Measurements from ENCODE around the gene PDE7B. TPM values are rescaled to one million over a fixed set of nuclear protein-coding genes. Genes with fewer than 3 reads are reported as not detected.

Gene PDE7B
- total RNA-seq, 1 donor: 25.3 TPM

GRCh38 chr6:136117081-136117480 lies 265.6 kb downstream of the PDE7B start:
- peak overlapping the region; percentile 26 for H3K4me2 ChIP-seq (ENCODE audit: insufficient read depth, low read length)
- H3K4me3 ChIP-seq (ENCODE audit: insufficient read depth, low read length): no peak overlapping the region
- H3K79me2 ChIP-seq (ENCODE audit: insufficient read depth, low read length): peaks cover 36% of the 10 kb centered on the region
- no peaks in the 10 kb centered on the region for H4K20me1 ChIP-seq (ENCODE audit: insufficient read depth, low read length)
- H3K36me3 ChIP-seq (ENCODE audit: insufficient read depth, low read length): no peaks in the 10 kb centered on the region
- DNase-seq (ENCODE audit: insufficient read length, low spot score, missing footprints): peak; percentile 54
- peaks cover 25% of the 10 kb centered on the region for H3K4me1 ChIP-seq (ENCODE audit: insufficient read depth, low read length)
- H2AFZ ChIP-seq (ENCODE audit: low read length): no peak overlapping the region
- TF ChIP-seq, protein P1, sequence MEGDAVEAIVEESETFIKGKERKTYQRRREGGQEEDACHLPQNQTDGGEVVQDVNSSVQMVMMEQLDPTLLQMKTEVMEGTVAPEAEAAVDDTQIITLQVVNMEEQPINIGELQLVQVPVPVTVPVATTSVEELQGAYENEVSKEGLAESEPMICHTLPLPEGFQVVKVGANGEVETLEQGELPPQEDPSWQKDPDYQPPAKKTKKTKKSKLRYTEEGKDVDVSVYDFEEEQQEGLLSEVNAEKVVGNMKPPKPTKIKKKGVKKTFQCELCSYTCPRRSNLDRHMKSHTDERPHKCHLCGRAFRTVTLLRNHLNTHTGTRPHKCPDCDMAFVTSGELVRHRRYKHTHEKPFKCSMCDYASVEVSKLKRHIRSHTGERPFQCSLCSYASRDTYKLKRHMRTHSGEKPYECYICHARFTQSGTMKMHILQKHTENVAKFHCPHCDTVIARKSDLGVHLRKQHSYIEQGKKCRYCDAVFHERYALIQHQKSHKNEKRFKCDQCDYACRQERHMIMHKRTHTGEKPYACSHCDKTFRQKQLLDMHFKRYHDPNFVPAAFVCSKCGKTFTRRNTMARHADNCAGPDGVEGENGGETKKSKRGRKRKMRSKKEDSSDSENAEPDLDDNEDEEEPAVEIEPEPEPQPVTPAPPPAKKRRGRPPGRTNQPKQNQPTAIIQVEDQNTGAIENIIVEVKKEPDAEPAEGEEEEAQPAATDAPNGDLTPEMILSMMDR (IDR thresholded peaks at IDR 0.05; ENCODE audit: extremely low read depth, low read depth, low read length): no peak
- no peaks in the 10 kb centered on the region for H3K27me3 ChIP-seq (ENCODE audit: insufficient read depth, low read length)
- peak overlapping the region; percentile 43 for H3K27ac ChIP-seq (ENCODE audit: low read depth, low read length)
- H3K9me3 ChIP-seq (ENCODE audit: low read depth, low read length): no peaks in the 10 kb centered on the region

GRCh38 chr6:136118787-136119186 lies 267.3 kb downstream of the PDE7B start:
- H3K4me2 ChIP-seq (ENCODE audit: insufficient read depth, low read length): no peak overlapping the region
- H3K9me3 ChIP-seq (ENCODE audit: low read depth, low read length): no peaks in the 10 kb centered on the region
- H3K27ac ChIP-seq (ENCODE audit: low read depth, low read length): no peak overlapping the region
- H3K4me3 ChIP-seq (ENCODE audit: insufficient read depth, low read length): no peak overlapping the region
- peaks cover 42% of the 10 kb centered on the region for H3K79me2 ChIP-seq (ENCODE audit: insufficient read depth, low read length)
- peaks cover 24% of the 10 kb centered on the region for H3K4me1 ChIP-seq (ENCODE audit: insufficient read depth, low read length)
- no peak for DNase-seq (ENCODE audit: insufficient read length, low spot score, missing footprints)
- H3K27me3 ChIP-seq (ENCODE audit: insufficient read depth, low read length): no peaks in the 10 kb centered on the region
- H4K20me1 ChIP-seq (ENCODE audit: insufficient read depth, low read length): no peaks in the 10 kb centered on the region
- H2AFZ ChIP-seq (ENCODE audit: low read length): no peak overlapping the region
- H3K36me3 ChIP-seq (ENCODE audit: insufficient read depth, low read length): no peaks in the 10 kb centered on the region
- TF ChIP-seq, protein P1 (IDR thresholded peaks at IDR 0.05; ENCODE audit: extremely low read depth, low read depth, low read length): no peak

GRCh38 chr6:136123468-136123867 lies 272.0 kb downstream of the PDE7B start:
- Histone ChIP-seq H3K9me3 (ENCODE audit: low read depth, low read length) (no peaks in the 10 kb centered on the region), H3K4me3 (ENCODE audit: insufficient read depth, low read length) (no peak overlapping the region), H2AFZ (ENCODE audit: low read length) (no peak overlapping the region), H3K36me3 (ENCODE audit: insufficient read depth, low read length) (no peaks in the 10 kb centered on the region), H3K4me1 (ENCODE audit: insufficient read depth, low read length) (peaks cover 14% of the 10 kb centered on the region), H4K20me1 (ENCODE audit: insufficient read depth, low read length) (no peaks in the 10 kb centered on the region), H3K79me2 (ENCODE audit: insufficient read depth, low read length) (peaks cover 27% of the 10 kb centered on the region), H3K4me2 (ENCODE audit: insufficient read depth, low read length) (no peak overlapping the region), H3K27ac (ENCODE audit: low read depth, low read length) (no peak overlapping the region), H3K27me3 (ENCODE audit: insufficient read depth, low read length) (no peaks in the 10 kb centered on the region)
- TF ChIP-seq, protein P1 (IDR thresholded peaks at IDR 0.05; ENCODE audit: extremely low read depth, low read depth, low read length): no peak
- peak; percentile 9 for DNase-seq (ENCODE audit: insufficient read length, low spot score, missing footprints)

- no peak for DNase-seq (ENCODE audit: insufficient read length, low spot score, missing footprints)
- TF ChIP-seq, protein P1 (IDR thresholded peaks at IDR 0.05; ENCODE audit: extremely low read depth, low read depth, low read length): no peak
Measured at GRCh38 chr6:136125585-136125984, 274.1 kb downstream of the PDE7B start.

More at GRCh38 chr6:136125585-136125984, 274.1 kb downstream of the PDE7B start:
- Histone ChIP-seq H3K27ac (ENCODE audit: low read depth, low read length) (no peak overlapping the region), H4K20me1 (ENCODE audit: insufficient read depth, low read length) (no peaks in the 10 kb centered on the region), H3K4me1 (ENCODE audit: insufficient read depth, low read length) (peaks cover 22% of the 10 kb centered on the region), H3K79me2 (ENCODE audit: insufficient read depth, low read length) (peaks cover 30% of the 10 kb centered on the region), H2AFZ (ENCODE audit: low read length) (no peak overlapping the region), H3K36me3 (ENCODE audit: insufficient read depth, low read length) (no peaks in the 10 kb centered on the region), H3K4me3 (ENCODE audit: insufficient read depth, low read length) (no peak overlapping the region), H3K9me3 (ENCODE audit: low read depth, low read length) (no peaks in the 10 kb centered on the region), H3K4me2 (ENCODE audit: insufficient read depth, low read length) (no peak overlapping the region), H3K27me3 (ENCODE audit: insufficient read depth, low read length) (no peaks in the 10 kb centered on the region)

Measured in osteoblast (primary cell).